ENCODE results near the gene ITM2C.

DNA sequence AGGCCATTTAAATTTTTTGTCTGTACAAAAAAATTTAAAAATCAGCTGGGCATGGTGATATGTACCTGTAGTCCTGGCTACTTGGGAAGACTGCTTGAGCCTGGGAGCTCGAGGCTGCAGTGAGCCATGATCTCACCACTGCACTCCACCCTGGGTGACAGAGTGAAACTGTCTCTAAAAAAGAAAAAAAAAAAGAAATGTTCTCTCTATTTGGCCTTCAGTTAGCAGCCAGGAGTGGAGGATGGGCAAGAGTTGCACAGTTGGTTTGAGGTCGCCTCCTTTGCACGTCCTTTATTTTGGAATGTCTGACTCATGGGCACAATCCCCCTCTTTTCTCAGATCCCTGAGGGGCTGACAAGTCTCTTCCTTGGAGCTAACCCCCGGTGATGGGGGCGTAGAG, 26.3 kb downstream of the ITM2C start:
- TF ChIP-seq CTCF (IDR thresholded peaks at IDR 0.05; ENCODE audit: control extremely low read depth in 1 of 3, insufficient read depth in 1 of 3, low read depth in 1 of 3, low read length in 3 of 3) (no peak), POLR2A (IDR thresholded peaks at IDR 0.05; ENCODE audit: control extremely low read depth in 1 of 2, low read depth in 2 of 2, low read length in 2 of 2) (no peak), CBX8 (IDR thresholded peaks at IDR 0.05; ENCODE audit: borderline replicate concordance, low read depth, low read length) (no peak)
